Colonic mucosa (tissue), 4 donors: Measurements from ENCODE around the gene TRPC4. TPM values are rescaled to one million over a fixed set of nuclear protein-coding genes. Genes with fewer than 3 reads are reported as not detected.

ENCODE experiments used
- DNase-seq: peaks from one replicate; pipeline ENCODE4 v3.0.0-alpha.2; 2020
- H3K27ac ChIP-seq: fragments of 200-600 bp; one replicate; pipeline ENCODE4 v1.8.0; 2021
- H3K27me3 ChIP-seq: fragments of 200-600 bp; one replicate; pipeline ENCODE4 v1.8.0; 2021
- H3K36me3 ChIP-seq: fragments of 200-600 bp; one replicate; pipeline ENCODE4 v1.8.0; 2021
- H3K4me1 ChIP-seq: fragments of 200-600 bp; one replicate; pipeline ENCODE4 v1.8.0; 2021; ENCODE audit warnings: mild to moderate bottlenecking
- H3K4me3 ChIP-seq: fragments of 200-600 bp; one replicate; pipeline ENCODE4 v1.8.0; 2021
- H3K9ac ChIP-seq, 2 donors: one replicate each; pipeline ENCODE4 v1.7.0; 2013; ENCODE audit warnings: control low read depth in 2 of 2, low read depth in 2 of 2, low read length in 2 of 2
- H3K9me3 ChIP-seq: fragments of 200-600 bp; one replicate; pipeline ENCODE4 v1.8.0; 2021
- intact Hi-C: fragments of 100-400 bp; cut with DNase I; formaldehyde crosslinking; loops from one replicate; pipeline ENCODE4 v1.14.1; 2022
- total RNA-seq, 2 donors: library from RNA; stranded (reverse); fragmentation: NEBNext Ultra II Directional in 1 of 2; extraction: Animal tissue kit (Norgen Biotek cat#: 25700) in 1 of 2; gene quantifications; one replicate each; pipeline ENCODE4 v1.2.1, GENCODE V29; 2021
- TF ChIP-seq, protein P1 (sequence below): fragments of 200-600 bp; IDR thresholded peaks from one replicate; pipeline ENCODE4 v1.8.0; 2022; ENCODE audit warnings: antibody characterized with exemption, mild to moderate bottlenecking
- donor health status: healthy.
- donor health status: DM: no; HTN: no; CAD: no.
- donor health status: DM: no; HTN: no; CAD: no.

Gene TRPC4
- total RNA-seq, 2 donors from 2014 or later = 0.66 TPM; not detected in 1

DNA sequence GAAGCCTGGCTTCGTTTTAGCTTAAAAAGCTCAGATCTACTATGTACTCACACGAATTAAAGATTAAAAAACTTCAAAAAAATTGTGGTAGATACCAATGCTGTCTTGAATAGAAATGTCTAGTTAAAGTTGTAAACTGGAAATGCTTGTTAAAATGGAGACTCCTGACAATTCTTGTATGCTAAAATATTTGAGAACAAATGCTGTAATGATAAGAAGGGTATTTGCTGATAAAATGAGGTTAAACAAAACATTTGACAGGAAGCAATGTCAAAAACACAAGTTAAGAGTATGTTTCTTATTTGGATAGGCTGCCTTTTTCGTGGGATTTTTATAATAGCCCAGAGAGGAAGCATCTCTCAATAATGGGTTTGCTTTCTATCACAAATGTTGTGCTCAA lies 223.0 kb downstream of the TRPC4 start:
- no peak overlapping the region for H3K4me3 ChIP-seq
- no peaks in the 10 kb centered on the region for H3K9me3 ChIP-seq
- H3K4me1 ChIP-seq = no peaks in the 10 kb centered on the region
- no peak overlapping the region for H3K27ac ChIP-seq
- TF ChIP-seq, protein P1, sequence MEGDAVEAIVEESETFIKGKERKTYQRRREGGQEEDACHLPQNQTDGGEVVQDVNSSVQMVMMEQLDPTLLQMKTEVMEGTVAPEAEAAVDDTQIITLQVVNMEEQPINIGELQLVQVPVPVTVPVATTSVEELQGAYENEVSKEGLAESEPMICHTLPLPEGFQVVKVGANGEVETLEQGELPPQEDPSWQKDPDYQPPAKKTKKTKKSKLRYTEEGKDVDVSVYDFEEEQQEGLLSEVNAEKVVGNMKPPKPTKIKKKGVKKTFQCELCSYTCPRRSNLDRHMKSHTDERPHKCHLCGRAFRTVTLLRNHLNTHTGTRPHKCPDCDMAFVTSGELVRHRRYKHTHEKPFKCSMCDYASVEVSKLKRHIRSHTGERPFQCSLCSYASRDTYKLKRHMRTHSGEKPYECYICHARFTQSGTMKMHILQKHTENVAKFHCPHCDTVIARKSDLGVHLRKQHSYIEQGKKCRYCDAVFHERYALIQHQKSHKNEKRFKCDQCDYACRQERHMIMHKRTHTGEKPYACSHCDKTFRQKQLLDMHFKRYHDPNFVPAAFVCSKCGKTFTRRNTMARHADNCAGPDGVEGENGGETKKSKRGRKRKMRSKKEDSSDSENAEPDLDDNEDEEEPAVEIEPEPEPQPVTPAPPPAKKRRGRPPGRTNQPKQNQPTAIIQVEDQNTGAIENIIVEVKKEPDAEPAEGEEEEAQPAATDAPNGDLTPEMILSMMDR = no peak
- no peak overlapping the region for H3K9ac ChIP-seq
- no peaks in the 10 kb centered on the region for H3K36me3 ChIP-seq
- DNase-seq = no peak
- no peaks in the 10 kb centered on the region for H3K27me3 ChIP-seq
- intact Hi-C loops = no loop called here

DNA sequence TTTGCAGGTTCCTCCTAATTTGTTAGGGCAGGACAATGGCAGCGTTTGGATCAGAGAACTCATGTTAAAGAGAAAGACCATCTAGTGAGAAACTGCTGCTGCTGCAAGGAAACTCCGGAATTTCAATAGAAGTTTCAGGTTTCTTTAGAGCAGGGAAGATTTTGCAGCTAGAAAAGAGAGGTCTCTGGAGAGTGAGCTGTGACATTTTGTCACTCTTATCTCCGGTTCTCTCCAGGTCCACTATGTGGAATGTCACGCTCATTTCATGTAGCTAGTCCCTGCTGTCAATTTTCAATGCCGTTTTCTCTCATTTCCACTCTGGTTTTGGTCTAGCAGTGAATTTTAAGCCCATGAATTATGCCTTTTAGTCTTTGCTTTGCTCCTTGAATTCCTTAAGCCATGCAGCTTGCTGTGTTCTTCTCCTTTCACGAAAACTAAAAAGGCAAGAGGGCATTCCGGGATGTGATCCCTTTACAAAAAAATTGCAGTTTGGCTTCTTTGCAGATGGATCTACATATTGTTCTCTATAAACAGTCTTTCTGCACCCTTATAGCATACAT lies 224.3 kb downstream of the TRPC4 start:
- no peaks in the 10 kb centered on the region for H3K27me3 ChIP-seq
- DNase-seq = no peak
- TF ChIP-seq, protein P1 = no peak
- H3K4me3 ChIP-seq = no peak overlapping the region
- H3K36me3 ChIP-seq = no peaks in the 10 kb centered on the region
- intact Hi-C loops = no loop called here
- no peak overlapping the region for H3K27ac ChIP-seq
- H3K9ac ChIP-seq = no peak overlapping the region
- H3K9me3 ChIP-seq = no peaks in the 10 kb centered on the region
- no peaks in the 10 kb centered on the region for H3K4me1 ChIP-seq

DNA sequence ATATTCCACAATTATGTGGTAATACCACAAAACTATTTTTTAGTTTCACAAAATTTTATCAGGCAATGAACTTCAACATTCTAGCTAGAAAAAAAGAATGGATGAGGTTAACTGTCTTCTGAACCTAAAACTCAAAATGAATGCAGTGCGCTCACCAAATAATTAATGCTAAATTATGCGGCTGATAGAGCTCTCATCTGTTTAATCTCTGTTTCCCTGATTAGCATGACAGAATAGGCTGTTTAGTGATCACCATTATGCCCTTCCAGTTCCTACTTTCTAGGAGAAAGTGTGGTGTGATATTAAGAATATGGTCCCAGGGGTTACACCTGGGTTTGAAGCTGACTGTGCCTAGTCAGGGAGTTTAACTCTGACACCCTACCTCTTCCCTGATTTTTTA lies 228.2 kb downstream of the TRPC4 start:
- Histone ChIP-seq H3K4me1 (no peaks in the 10 kb centered on the region), H3K27ac (no peak overlapping the region), H3K9ac (no peak overlapping the region), H3K4me3 (no peak overlapping the region), H3K36me3 (no peaks in the 10 kb centered on the region), H3K27me3 (no peaks in the 10 kb centered on the region), H3K9me3 (no peaks in the 10 kb centered on the region)
- TF ChIP-seq, protein P1 = no peak
- DNase-seq = no peak
- intact Hi-C loops = no loop called here

DNA sequence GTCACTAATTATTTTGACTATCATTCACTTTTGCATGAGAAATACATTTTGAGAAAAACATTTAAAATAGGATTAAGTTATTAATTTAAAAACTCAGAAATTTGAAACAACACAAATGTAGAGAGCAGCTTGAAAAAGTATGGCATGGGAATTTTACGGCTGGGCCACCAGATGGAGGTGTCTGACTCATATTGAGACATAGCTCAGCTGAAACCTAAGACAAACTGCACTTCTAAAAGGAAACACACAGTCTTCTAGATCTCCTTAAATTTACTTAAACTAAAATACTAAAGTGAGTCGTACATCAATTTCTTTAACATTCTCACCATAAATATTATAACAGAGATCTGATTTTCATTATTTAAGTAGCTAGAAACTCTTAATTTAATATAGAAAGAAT lies 229.1 kb downstream of the TRPC4 start:
- no peaks in the 10 kb centered on the region for H3K36me3 ChIP-seq
- no peak overlapping the region for H3K27ac ChIP-seq
- no peaks in the 10 kb centered on the region for H3K4me1 ChIP-seq
- no peak for DNase-seq
- TF ChIP-seq, protein P1 = no peak
- no peaks in the 10 kb centered on the region for H3K9me3 ChIP-seq
- H3K4me3 ChIP-seq = no peak overlapping the region
- no peak overlapping the region for H3K9ac ChIP-seq
- H3K27me3 ChIP-seq = no peaks in the 10 kb centered on the region
- intact Hi-C loops = no loop called here

DNA sequence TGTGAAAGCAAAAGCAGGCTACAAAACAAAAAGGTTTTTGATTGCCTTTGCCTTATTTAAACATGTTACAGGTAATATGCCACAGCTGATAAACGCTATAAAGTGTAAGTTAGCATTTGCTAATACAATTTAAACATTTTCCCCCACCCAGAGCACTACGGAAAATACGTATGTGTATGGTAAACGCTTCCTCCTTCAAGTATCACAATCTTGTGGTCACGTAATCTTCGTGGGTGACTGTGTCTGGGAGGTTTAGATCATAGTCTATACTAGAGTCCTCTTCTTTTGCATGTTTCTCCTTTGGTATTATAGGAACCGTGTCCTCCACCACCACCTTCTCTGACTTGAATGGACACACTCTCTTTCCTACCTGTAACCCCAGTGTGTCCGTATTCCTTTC lies 232.9 kb downstream of the TRPC4 start:
- H3K4me1 ChIP-seq = no peaks in the 10 kb centered on the region
- no peak overlapping the region for H3K4me3 ChIP-seq
- no peak for DNase-seq
- H3K27ac ChIP-seq = no peak overlapping the region
- intact Hi-C loops = no loop called here
- TF ChIP-seq, protein P1 = no peak
- no peaks in the 10 kb centered on the region for H3K27me3 ChIP-seq
- H3K9ac ChIP-seq = no peak overlapping the region
- H3K36me3 ChIP-seq = no peaks in the 10 kb centered on the region
- H3K9me3 ChIP-seq = no peaks in the 10 kb centered on the region
